B cell (primary cell): ENCODE measurements around the gene SEC61A1. TPM values are rescaled to one million over a fixed set of nuclear protein-coding genes. Genes with fewer than 3 reads are reported as not detected.

Experiments
- ATAC-seq: fragments of 200-7000 bp; cut with Tn5 transposase; one replicate; pipeline ENCODE4 v1.10.0; 2021; ENCODE audit warnings: low read depth, mild to moderate bottlenecking, moderate number of reproducible peaks, moderate library complexity
- CTCF ChIA-PET: fragments of 350-600 bp; sonication (Branson Sonifier 250); formaldehyde crosslinking; loops from one replicate; lab custom pipeline; 2021; ENCODE audit warnings: antibody characterized with exemption, inconsistent platforms; lab: Charles Lee
- POLR2A ChIA-PET: fragments of 350-600 bp; sonication (Branson Sonifier 250); formaldehyde crosslinking; loops from one replicate; lab custom pipeline; 2021; ENCODE audit warnings: antibody characterized with exemption; lab: Charles Lee
- DNase-seq: peaks from one replicate; pipeline ENCODE4 v3.0.0; 2013
- H2AFZ ChIP-seq: 2 replicates; pipeline ENCODE4 v1.6.1; 2012; ENCODE audit warnings: mild to moderate bottlenecking, low read depth, low read length; ENCODE audit not compliant: insufficient read depth, poor library complexity, severe bottlenecking
- H3K27ac ChIP-seq, 2 donors: 1 replicate in 1 of 2; 2 replicates in 1 of 2; pipeline ENCODE4 v1.5.1; 2012 to 2013; ENCODE audit warnings: low read length in 2 of 2, mild to moderate bottlenecking in 2 of 2, moderate library complexity in 1 of 2
- H3K27me3 ChIP-seq, 4 experiments: fragments of 200-600 bp in 1 of 4; sonication (generic) in 1 of 4; replicated peaks in 1 of 4; 1 replicate in 2 of 4; 2 replicates in 2 of 4; pipeline versions ENCODE4 v1.6.1 to v1.7.0; 2013 to 2016; ENCODE audit warnings: low read length in 3 of 4, mild to moderate bottlenecking in 2 of 4, mixed read lengths in 1 of 4, moderate library complexity in 1 of 4; ENCODE audit not compliant: insufficient read depth in 4 of 4, control insufficient read depth in 3 of 4; ENCODE audit errors: control extremely low read depth in 1 of 4
- H3K36me3 ChIP-seq, 2 experiments: replicated peaks in 1 of 2; 1 replicate in 1 of 2; 2 replicates in 1 of 2; pipeline versions ENCODE4 v1.6.1 to v1.7.1; 2013; ENCODE audit warnings: low read length in 1 of 2; ENCODE audit not compliant: insufficient read depth in 2 of 2, control insufficient read depth in 1 of 2; ENCODE audit errors: control extremely low read depth in 1 of 2, extremely low read depth in 1 of 2
- H3K4me1 ChIP-seq, 2 donors: fragments of 200-600 bp in 1 of 2; sonication (generic) in 1 of 2; 1 replicate in 1 of 2; 2 replicates in 1 of 2; pipeline versions ENCODE4 v1.5.1 to v1.6.1; 2013 to 2017; ENCODE audit warnings: low read length in 2 of 2; ENCODE audit not compliant: control insufficient read depth in 2 of 2, insufficient read depth in 2 of 2
- H3K4me2 ChIP-seq: replicated peaks from 2 replicates; pipeline ENCODE3; 2012; ENCODE audit warnings: mild to moderate bottlenecking, low read depth, low read length; ENCODE audit not compliant: poor library complexity, severe bottlenecking
- H3K4me3 ChIP-seq, 5 experiments: fragments of 200-600 bp in 1 of 5; sonication (generic) in 1 of 5; 1 replicate in 3 of 5; 2 replicates in 2 of 5; pipeline versions ENCODE4 v1.5.1 to v1.7.0; 2011 to 2016; ENCODE audit warnings: low read length in 4 of 5, mild to moderate bottlenecking in 4 of 5, low read depth in 2 of 5, control low read depth in 1 of 5, moderate library complexity in 1 of 5; ENCODE audit not compliant: insufficient read depth in 1 of 5; ENCODE audit errors: control extremely low read depth in 1 of 5, extremely low read depth in 1 of 5
- H3K79me2 ChIP-seq: fragments of 200-600 bp; sonication (generic); one replicate; pipeline ENCODE4 v1.6.0; 2016; ENCODE audit warnings: low read length; ENCODE audit not compliant: control insufficient read depth, insufficient read depth
- H3K9ac ChIP-seq: fragments of 200-600 bp; sonication (generic); 2 replicates; pipeline ENCODE4 v1.6.1; 2017; ENCODE audit warnings: mild to moderate bottlenecking, low read length, moderate library complexity
- H3K9me3 ChIP-seq, 3 donors: one replicate each; pipeline versions ENCODE4 v1.6.1 to v1.7.1; 2013; ENCODE audit warnings: low read length in 2 of 3; ENCODE audit not compliant: control insufficient read depth in 2 of 3, insufficient read depth in 1 of 3; ENCODE audit errors: control extremely low read depth in 1 of 3
- H4K20me1 ChIP-seq: 2 replicates; pipeline ENCODE4 v1.6.0; 2012; ENCODE audit warnings: mild to moderate bottlenecking, low read length; ENCODE audit not compliant: insufficient read depth, control insufficient read depth, poor library complexity, severe bottlenecking
- H3K27ac Mint-ChIP-seq: one replicate; pipeline ENCODE4 v1.8.0; 2021; ENCODE audit warnings: mixed read lengths
- H3K27me3 Mint-ChIP-seq: one replicate; pipeline ENCODE4 v1.8.0; 2021; ENCODE audit warnings: mixed read lengths
- H3K4me1 Mint-ChIP-seq: one replicate; pipeline ENCODE4 v1.8.0; 2021; ENCODE audit warnings: mixed read lengths
- H3K4me3 Mint-ChIP-seq: one replicate; pipeline ENCODE4 v1.8.0; 2021; ENCODE audit warnings: mixed read lengths
- H3K9me3 Mint-ChIP-seq: one replicate; pipeline ENCODE4 v1.8.0; 2022; ENCODE audit warnings: mixed read lengths; ENCODE audit not compliant: insufficient read depth
- EZH2 ChIP-seq: IDR thresholded peaks from 2 replicates; pipeline ENCODE4 v1.6.1; 2012; ENCODE audit warnings: borderline replicate concordance, low read depth, mild to moderate bottlenecking, moderate library complexity, low read length; ENCODE audit not compliant: insufficient read depth, poor library complexity, severe bottlenecking
- WGBS: methylation state at CpG from one replicate; pipeline ENCODE4 v1.1.5; 2013; ENCODE audit warnings: missing lambda C conversion rate; ENCODE audit not compliant: insufficient coverage; 5-methylcytosine and 5-hydroxymethylcytosine counted together
- intact Hi-C: fragments of 100-400 bp; cut with micrococcal nuclease; formaldehyde crosslinking; loops from one replicate; pipeline ENCODE4 v1.10.0; 2022
- polyA plus RNA-seq: library from polyadenylated mRNA; depleted of rRNA; stranded (reverse); fragments of >200 nt; gene quantifications from 2 replicates; pipeline ENCODE4 v1.2.3, GENCODE V29; 2012
- total RNA-seq, 2 donors: library from RNA; stranded (reverse); fragments of 120-200 nt in 1 of 2; gene quantifications; 1 replicate in 1 of 2; 2 replicates in 1 of 2; pipeline versions ENCODE4 v1.2.3 to v1.2.4, GENCODE V29; 2013 to 2022
- TF ChIP-seq, protein P1 (sequence below): fragments of 200-600 bp; IDR thresholded peaks from one replicate; pipeline ENCODE4 v1.8.0; 2022; ENCODE audit warnings: antibody characterized with exemption, mild to moderate bottlenecking

The SEC61A1 gene
- total and polyA plus RNA-seq, 2 donors (not counting 1 experiment from before 2014, with no cell fraction given) = 48.4 to 79.4 TPM

DNA sequence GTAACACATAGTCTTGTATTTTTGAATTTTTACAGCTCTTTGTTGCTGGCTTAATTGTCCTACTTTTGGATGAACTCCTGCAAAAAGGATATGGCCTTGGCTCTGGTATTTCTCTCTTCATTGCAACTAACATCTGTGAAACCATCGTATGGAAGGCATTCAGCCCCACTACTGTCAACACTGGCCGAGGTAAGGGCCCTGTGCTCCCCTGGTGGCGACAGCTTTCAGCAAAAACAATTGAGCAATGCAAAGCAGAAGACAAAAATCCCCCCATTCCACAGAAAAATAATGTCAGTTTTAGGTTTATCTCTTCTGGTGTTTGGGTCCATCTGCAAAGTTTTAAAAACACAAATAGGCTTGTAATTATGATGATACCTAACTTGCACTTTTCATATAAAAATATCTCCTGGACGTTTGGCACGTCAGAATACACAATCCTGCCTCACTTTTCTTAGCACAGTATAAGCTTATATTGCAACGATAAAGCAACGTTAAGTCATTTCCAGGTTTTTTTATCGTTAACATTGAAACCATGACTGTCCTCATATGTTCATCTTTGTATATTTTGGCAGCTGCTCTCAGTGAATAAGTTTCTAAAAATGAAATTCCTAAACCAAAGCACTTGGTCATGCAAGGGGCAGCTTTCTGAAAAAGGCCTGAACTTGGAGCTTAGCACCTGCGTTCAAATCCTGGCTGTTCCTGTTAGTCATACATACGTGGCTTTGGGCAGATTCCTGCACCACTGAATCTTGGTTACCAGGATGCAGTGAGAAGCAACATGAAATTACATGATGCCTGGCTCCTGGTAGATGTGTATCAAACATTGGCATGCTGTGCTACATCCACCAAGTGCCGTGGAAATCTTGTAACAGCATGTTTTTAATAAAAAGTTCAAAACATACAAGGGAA lies 8.5 kb downstream of the SEC61A1 start:
- ChIA-PET POLR2A (no interaction called here), CTCF (interaction anchor here (1.0 kb wide), 1 partner anchor 32 kb away, joined by 4 read pairs; no protein-coding TSS in a partner anchor)
- H3K4me3 ChIP-seq = no peak overlapping the region
- TF ChIP-seq, protein P1, sequence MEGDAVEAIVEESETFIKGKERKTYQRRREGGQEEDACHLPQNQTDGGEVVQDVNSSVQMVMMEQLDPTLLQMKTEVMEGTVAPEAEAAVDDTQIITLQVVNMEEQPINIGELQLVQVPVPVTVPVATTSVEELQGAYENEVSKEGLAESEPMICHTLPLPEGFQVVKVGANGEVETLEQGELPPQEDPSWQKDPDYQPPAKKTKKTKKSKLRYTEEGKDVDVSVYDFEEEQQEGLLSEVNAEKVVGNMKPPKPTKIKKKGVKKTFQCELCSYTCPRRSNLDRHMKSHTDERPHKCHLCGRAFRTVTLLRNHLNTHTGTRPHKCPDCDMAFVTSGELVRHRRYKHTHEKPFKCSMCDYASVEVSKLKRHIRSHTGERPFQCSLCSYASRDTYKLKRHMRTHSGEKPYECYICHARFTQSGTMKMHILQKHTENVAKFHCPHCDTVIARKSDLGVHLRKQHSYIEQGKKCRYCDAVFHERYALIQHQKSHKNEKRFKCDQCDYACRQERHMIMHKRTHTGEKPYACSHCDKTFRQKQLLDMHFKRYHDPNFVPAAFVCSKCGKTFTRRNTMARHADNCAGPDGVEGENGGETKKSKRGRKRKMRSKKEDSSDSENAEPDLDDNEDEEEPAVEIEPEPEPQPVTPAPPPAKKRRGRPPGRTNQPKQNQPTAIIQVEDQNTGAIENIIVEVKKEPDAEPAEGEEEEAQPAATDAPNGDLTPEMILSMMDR = no peak
- TF ChIP-seq EZH2 = no peak
- H3K4me1 ChIP-seq = no peaks in the 10 kb centered on the region
- no peak for ATAC-seq
- no peak overlapping the region for H2AFZ ChIP-seq
- peaks cover 9% of the 10 kb centered on the region for H4K20me1 ChIP-seq
- H3K9me3 ChIP-seq = no peaks in the 10 kb centered on the region
- H3K79me2 ChIP-seq = peaks cover 3% of the 10 kb centered on the region
- Mint-ChIP-seq H3K4me3 (no peak overlapping the region), H3K27ac (no peak overlapping the region), H3K9me3 (no peaks in the 10 kb centered on the region), H3K4me1 (peaks cover under 1% of the 10 kb centered on the region), H3K27me3 (no peaks in the 10 kb centered on the region)
- H3K4me2 ChIP-seq = no peak overlapping the region
- H3K9ac ChIP-seq = no peak overlapping the region
- peaks cover 2 to 83% of the 10 kb centered on the region in 2 experiments for H3K36me3 ChIP-seq
- intact Hi-C loops = no loop called here
- DNase-seq = no peak
- 89% methylated on average over 4 of the region's 11 CpGs for WGBS
- H3K27me3 ChIP-seq = no peaks in the 10 kb centered on the region
- H3K27ac ChIP-seq = no peak overlapping the region
